Stimulated activated CD8-positive, alpha-beta memory T cell treated with anti-CD3 and anti-CD28 coated beads, Interleukin-4, amount 100 ng/mL, for 4 hours (primary cell): ENCODE measurements around the gene ATRAID.
"Not testable (repeated sequence)": the region's sequence is repeated elsewhere in the genome, so short reads cannot be mapped to it uniquely, and the experiment has no call there.

Experiments
- DNase-seq, 2 donors: peaks; one replicate each; pipeline ENCODE4 v3.0.0-alpha.2; 2020; ENCODE audit warnings: low read depth in 2 of 2, low spot score in 1 of 2

ATRAID gene, protein sequence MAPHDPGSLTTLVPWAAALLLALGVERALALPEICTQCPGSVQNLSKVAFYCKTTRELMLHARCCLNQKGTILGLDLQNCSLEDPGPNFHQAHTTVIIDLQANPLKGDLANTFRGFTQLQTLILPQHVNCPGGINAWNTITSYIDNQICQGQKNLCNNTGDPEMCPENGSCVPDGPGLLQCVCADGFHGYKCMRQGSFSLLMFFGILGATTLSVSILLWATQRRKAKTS

DNA sequence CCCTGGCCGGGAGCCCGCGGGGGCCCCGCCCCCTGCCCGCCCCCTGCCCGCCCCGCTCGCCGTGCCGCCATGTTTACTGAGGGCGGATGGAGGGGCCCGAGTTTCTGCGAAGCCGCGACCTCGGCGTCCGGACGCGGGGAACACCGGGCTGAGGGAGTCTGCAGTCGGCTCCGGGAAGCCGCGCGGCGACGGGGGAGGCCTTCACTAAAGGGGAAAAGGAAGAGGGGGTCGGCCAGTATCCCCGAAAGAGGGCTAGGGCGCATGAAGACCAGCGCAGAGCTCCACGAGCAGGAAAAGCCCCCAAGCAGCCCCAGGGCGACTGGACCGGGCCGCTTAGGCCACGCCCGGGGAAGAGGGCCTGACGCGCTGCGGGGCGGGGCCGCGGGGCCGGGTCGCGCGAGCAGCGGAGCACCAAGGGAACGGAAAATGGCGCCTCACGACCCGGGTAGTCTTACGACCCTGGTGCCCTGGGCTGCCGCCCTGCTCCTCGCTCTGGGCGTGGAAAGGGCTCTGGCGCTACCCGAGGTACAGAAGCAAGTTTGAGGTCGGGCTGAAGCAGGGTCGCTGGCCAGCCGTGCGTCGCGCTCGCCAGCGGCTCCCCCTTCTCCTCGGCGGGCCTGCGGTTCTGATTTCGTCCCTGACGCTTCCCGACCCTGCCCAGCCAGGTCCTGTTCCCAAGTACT is at the start of gene ATRAID, which contains the start of gene SLC5A6:
ATRAID (plus strand) TSS at position 99 of the 683 bp plus-strand sequence; CDS start at position 427, 328 bp downstream.
SLC5A6 (minus strand) TSS at position 326 of the 683 bp plus-strand sequence. CDS start 4,618 bp downstream, outside the sequence.
- peak; percentile 68 to 80 for DNase-seq

GRCh38 chr2:27162151-27163121 is 49.4 kb upstream of the ATRAID start:
- DNase-seq: no peak

- DNase-seq: no peak
Measured at GRCh38 chr2:27164960-27165763, 46.7 kb upstream of the ATRAID start.

GRCh38 chr2:27170581-27171337 is 41.1 kb upstream of the ATRAID start:
- no peak for DNase-seq

DNA sequence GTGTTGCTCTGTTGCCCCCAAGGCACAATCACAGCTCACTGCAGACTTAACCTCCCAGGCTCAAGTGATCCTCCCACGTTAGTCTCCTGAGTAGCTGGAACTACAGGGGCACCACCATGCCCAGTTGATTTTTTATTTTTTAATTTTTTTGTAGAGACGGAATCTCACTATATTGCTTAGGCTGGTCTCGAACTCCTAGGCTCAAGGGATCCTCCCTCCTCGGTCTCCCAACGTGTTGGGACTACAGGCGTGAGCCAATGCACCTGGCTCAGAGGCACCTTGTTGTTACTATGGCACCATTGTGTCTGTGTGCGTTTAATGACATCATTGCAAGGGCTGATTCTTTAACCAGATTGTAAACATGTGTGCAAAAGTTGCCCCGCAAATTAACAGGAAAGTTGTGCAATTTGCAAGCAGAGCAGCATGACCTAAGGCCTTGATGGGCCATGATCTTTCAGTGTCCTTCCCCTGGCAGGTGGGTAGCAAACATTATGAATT is 40.4 kb upstream of the ATRAID start:
- no peak for DNase-seq

- no peak for DNase-seq
Measured at GRCh38 chr2:27174638-27175037, 37.2 kb upstream of the ATRAID start.

- no peak for DNase-seq
Measured at GRCh38 chr2:27175330-27175729, 36.5 kb upstream of the ATRAID start.

DNA sequence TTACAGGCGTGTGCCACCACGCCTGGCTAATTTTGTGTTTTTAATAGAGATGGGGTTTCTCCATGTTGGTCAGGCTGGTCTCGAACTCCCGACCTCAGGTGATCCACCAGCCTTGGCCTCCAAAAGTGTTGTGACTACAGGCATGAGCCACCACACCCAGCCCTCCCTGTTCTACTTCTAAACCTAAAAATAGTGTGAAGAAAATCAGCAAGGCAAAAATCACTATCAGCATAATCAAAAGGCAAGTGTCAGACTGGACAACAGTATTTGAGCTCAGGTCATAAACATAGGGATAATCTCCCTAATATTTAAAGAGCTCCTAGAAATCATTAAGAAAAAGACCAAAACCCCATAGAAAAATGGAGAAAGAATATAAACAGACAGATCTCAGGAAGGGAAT is 36.1 kb upstream of the ATRAID start:
- not testable (repeated sequence) for DNase-seq

DNA sequence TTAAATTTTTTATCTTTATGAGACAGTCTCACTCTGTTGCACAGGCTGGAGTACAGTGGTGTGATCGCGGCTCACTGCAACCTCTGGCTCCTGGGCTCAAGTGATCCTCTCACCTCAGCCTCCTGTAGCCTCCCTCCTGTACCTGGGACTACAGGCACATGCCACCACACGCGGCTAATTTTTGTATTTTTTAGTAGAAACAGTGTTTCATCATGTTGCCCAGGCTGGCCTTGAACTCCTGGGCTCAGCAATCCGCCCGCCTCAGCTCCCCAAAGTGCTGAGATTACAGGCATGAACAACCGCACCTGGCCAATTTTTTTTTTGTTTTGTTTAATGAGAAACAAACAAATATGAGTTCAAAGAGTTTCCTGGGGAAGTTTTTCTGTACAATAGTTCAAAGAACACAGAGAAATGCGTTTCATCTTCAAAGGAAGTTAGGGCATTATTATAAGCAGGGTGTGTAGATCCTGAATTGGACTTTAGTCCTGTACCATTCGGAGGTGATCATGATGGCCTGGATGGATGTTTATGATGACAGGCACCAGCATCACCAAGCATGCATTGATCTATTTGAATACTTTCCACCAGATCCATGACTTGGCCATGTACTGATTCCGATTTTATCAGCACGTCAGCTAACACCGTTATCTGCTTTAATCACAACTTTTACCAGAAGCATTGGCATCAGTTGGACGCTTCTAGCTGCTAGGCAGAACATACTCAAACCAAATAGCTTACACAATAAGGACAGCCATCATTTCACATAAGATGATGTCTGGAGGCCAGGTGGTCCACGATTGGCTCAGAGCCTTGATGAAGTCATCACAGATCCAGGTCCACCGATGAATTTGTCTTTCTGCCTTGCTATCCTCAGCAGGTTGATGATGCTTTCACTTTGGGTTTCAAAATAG is 34.1 kb upstream of the ATRAID start:
- no peak for DNase-seq

DNA sequence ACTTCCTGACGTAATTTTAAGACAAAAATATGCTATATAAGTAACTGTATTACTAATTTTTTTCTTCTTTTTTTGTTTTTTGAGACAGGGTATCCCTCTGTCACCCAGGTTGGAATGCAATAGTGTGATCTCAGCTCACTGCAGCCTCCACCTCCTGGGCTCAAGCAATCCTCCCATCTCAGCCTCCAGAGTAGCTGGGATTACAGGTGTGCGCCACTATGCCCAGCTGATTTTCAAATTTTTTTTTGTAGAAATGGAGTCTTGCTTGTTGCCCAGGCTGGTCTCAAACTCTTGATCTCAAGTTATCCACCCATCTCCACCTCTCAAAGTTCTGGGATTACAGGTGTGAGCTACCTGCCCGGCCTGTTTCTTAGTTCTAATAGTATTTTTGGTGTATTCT is 33.4 kb upstream of the ATRAID start:
- DNase-seq: no peak

GRCh38 chr2:27179344-27180000 is 32.4 kb upstream of the ATRAID start:
- no peak for DNase-seq

- no peak for DNase-seq
Measured at GRCh38 chr2:27182346-27182745, 29.5 kb upstream of the ATRAID start.

- no peak for DNase-seq
Measured at GRCh38 chr2:27184115-27184514, 27.7 kb upstream of the ATRAID start.

GRCh38 chr2:27185331-27186026 is 26.4 kb upstream of the ATRAID start:
- DNase-seq: no peak

- no peak for DNase-seq
Measured at GRCh38 chr2:27186613-27187345, 25.1 kb upstream of the ATRAID start.

- no peak for DNase-seq
Measured at GRCh38 chr2:27189989-27190388, 21.9 kb upstream of the ATRAID start.
